ENCODE data around the gene NGLY1.

The NGLY1 gene

GRCh38 chr3:25678581-25678980 is 104.7 kb downstream of the NGLY1 start:
- DNase-seq (no peak), ATAC-seq (replicated peaks) (no peak)
- H3K27ac Mint-ChIP-seq, result no peak overlapping the region
- H3K9me3 Mint-ChIP-seq, result no peaks in the 10 kb centered on the region
- no peaks in the 10 kb centered on the region for H3K27me3 Mint-ChIP-seq
- H3K4me3 Mint-ChIP-seq, result no peak overlapping the region
- peaks cover 0 to under 1% of the 10 kb centered on the region in 2 donors for H3K36me3 Mint-ChIP-seq
- no peaks in the 10 kb centered on the region for H3K4me1 Mint-ChIP-seq

GRCh38 chr3:25677121-25677520 is 106.1 kb downstream of the NGLY1 start:
- no peak for DNase-seq

GRCh38 chr3:25674670-25675069 is 108.6 kb downstream of the NGLY1 start:
- DNase-seq (no peak), ATAC-seq (replicated peaks) (no peak)
- Mint-ChIP-seq H3K27me3 (no peaks in the 10 kb centered on the region), H3K4me3 (no peak overlapping the region), H3K9me3 (peaks cover 0 to 1% of the 10 kb centered on the region in 2 donors), H3K27ac (no peak overlapping the region), H3K4me1 (peaks cover 0 to 6% of the 10 kb centered on the region in 2 donors), H3K36me3 (peaks cover 0 to 5% of the 10 kb centered on the region in 2 donors)

More at GRCh38 chr3:25677121-25677520, 106.1 kb downstream of the NGLY1 start:
- Mint-ChIP-seq H3K27ac (no peak overlapping the region), H3K9me3 (peaks cover 0 to 1% of the 10 kb centered on the region in 2 donors), H3K36me3 (peaks cover 0 to 5% of the 10 kb centered on the region in 2 donors), H3K4me1 (no peaks in the 10 kb centered on the region), H3K4me3 (no peak overlapping the region), H3K27me3 (no peaks in the 10 kb centered on the region)
- ATAC-seq (replicated peaks), result no peak

- Mint-ChIP-seq H3K9me3 (peaks cover 0 to 1% of the 10 kb centered on the region in 2 donors), H3K36me3 (peaks cover 0 to 5% of the 10 kb centered on the region in 2 donors), H3K27me3 (no peaks in the 10 kb centered on the region), H3K27ac (no peak overlapping the region), H3K4me3 (no peak overlapping the region), H3K4me1 (peaks cover 0 to 6% of the 10 kb centered on the region in 2 donors)
- ATAC-seq (replicated peaks), result no peak
- DNase-seq, result no peak
Measured at GRCh38 chr3:25673738-25674298, 109.4 kb downstream of the NGLY1 start.
